Activated B cell treated with CpG ODN at 0.5 μM for 24 hours (primary cell): ENCODE data around the gene NLRP9. TPM values are rescaled to one million over a fixed set of nuclear protein-coding genes. Genes with fewer than 3 reads are reported as not detected.

Experiments
- ATAC-seq: fragments of 200-7000 bp; cut with Tn5 transposase; one replicate; pipeline ENCODE4 v1.10.0; 2021; ENCODE audit warnings: low read depth, mild to moderate bottlenecking, moderate library complexity
- CTCF ChIA-PET: fragments of 350-600 bp; sonication (Branson Sonifier 250); formaldehyde crosslinking; loops from one replicate; lab custom pipeline; 2021; ENCODE audit warnings: antibody characterized with exemption; lab: Charles Lee
- POLR2A ChIA-PET: fragments of 350-600 bp; sonication (Branson Sonifier 250); formaldehyde crosslinking; loops from one replicate; lab custom pipeline; 2021; ENCODE audit warnings: antibody characterized with exemption; lab: Charles Lee
- DNase-seq: peaks from one replicate; pipeline ENCODE4 v3.0.0; 2022
- H3K27ac Mint-ChIP-seq: one replicate; pipeline ENCODE4 v1.8.0; 2020; ENCODE audit warnings: mixed read lengths
- H3K27me3 Mint-ChIP-seq: one replicate; pipeline ENCODE4 v1.8.0; 2021; ENCODE audit warnings: mixed read lengths
- H3K36me3 Mint-ChIP-seq: one replicate; pipeline ENCODE4 v1.8.0; 2021; ENCODE audit warnings: low read depth, mixed read lengths
- H3K4me1 Mint-ChIP-seq: one replicate; pipeline ENCODE4 v1.8.0; 2021; ENCODE audit warnings: mixed read lengths
- H3K4me3 Mint-ChIP-seq: one replicate; pipeline ENCODE4 v1.8.0; 2020; ENCODE audit warnings: mild to moderate bottlenecking, mixed read lengths
- H3K9me3 Mint-ChIP-seq: one replicate; pipeline ENCODE4 v1.8.0; 2020; ENCODE audit warnings: mixed read lengths
- CTCF ChIP-seq: fragments of 200-600 bp; IDR thresholded peaks from one replicate; pipeline ENCODE4 v1.8.0; 2022; ENCODE audit warnings: antibody characterized with exemption, mild to moderate bottlenecking
- intact Hi-C: fragments of 100-400 bp; cut with micrococcal nuclease; formaldehyde crosslinking; loops from one replicate; pipeline ENCODE4 v1.15.1; 2024
- total RNA-seq: library from RNA; stranded (reverse); gene quantifications from 2 replicates; pipeline ENCODE4 v1.2.3, GENCODE V29; 2022

The NLRP9 gene
- total RNA-seq, 1 donor from 2014 or later: not detected

GRCh38 chr19:55674841-55675660, 63.2 kb downstream of the NLRP9 start, which contains the start of gene EPN1:
Gene EPN1, plus strand, starts transcription at chr19:55675226. Its CDS starts 3,402 bp downstream, at chr19:55678628.
- Mint-ChIP-seq H3K4me3 (peak within 1 kb of the TSS; percentile 89), H3K27ac (peak within 1 kb of the TSS; percentile 83), H3K9me3 (no peaks in the 10 kb centered on the region), H3K4me1 (peaks cover 69% of the 10 kb centered on the region), H3K27me3 (no peaks in the 10 kb centered on the region), H3K36me3 (peaks cover 72% of the 10 kb centered on the region)
- ChIA-PET POLR2A (interaction anchor here (1.1 to 2.1 kb wide), 3 partner anchors 19 to 21 kb away, joined by 3 to 10 read pairs (median 6); partner anchors contain the start of gene U2AF2), CTCF (no interaction called here)
- intact Hi-C loops: loop anchor here (1.0 to 2.0 kb wide), 5 partner anchors 20 to 446 kb away; partner anchors contain the start of genes U2AF2, ZNF579 and ZNF787
- ATAC-seq (peak; percentile 65), DNase-seq (peak; percentile 93)
- no peak for TF ChIP-seq CTCF

GRCh38 chr19:55674459-55674840, 63.8 kb downstream of the NLRP9 start:
- Mint-ChIP-seq H3K36me3 (peaks cover 72% of the 10 kb centered on the region), H3K27me3 (no peaks in the 10 kb centered on the region), H3K9me3 (no peaks in the 10 kb centered on the region), H3K27ac (peak overlapping the region; percentile 74), H3K4me1 (peaks cover 63% of the 10 kb centered on the region), H3K4me3 (peak overlapping the region; percentile 50)
- no peak for DNase-seq
- CTCF ChIA-PET: no interaction called here
- POLR2A ChIA-PET: interaction anchor here (1.1 kb wide), 2 partner anchors 18 to 20 kb away, joined by 3 to 6 read pairs; partner anchors contain the start of gene U2AF2
- no peak for TF ChIP-seq CTCF
- intact Hi-C loops: loop anchor here (2.0 kb wide), 3 partner anchors 40 to 446 kb away; partner anchors contain the start of genes ZNF579 and ZNF787
- no peak for ATAC-seq

- Mint-ChIP-seq H3K27me3 (no peaks in the 10 kb centered on the region), H3K4me3 (peak overlapping the region; percentile 13)
- no peak for ATAC-seq
These were observed 64.3 kb downstream of the NLRP9 start for GRCh38 chr19:55673889-55674288.

GRCh38 chr19:55673465-55673864, 64.7 kb downstream of the NLRP9 start:
- ATAC-seq (no peak), DNase-seq (no peak)
- Mint-ChIP-seq H3K27ac (peak overlapping the region; percentile 39), H3K36me3 (peaks cover 67% of the 10 kb centered on the region), H3K9me3 (no peaks in the 10 kb centered on the region), H3K4me1 (peaks cover 54% of the 10 kb centered on the region), H3K4me3 (peak overlapping the region; percentile 13), H3K27me3 (no peaks in the 10 kb centered on the region)
- POLR2A ChIA-PET: interaction anchor here (1.0 to 1.1 kb wide), 2 partner anchors 19 to 42 kb away, joined by 4 to 5 read pairs; no protein-coding TSS in a partner anchor
- no peak for TF ChIP-seq CTCF
- CTCF ChIA-PET: no interaction called here
- intact Hi-C loops: no loop called here

More at GRCh38 chr19:55673889-55674288, 64.3 kb downstream of the NLRP9 start:
- CTCF ChIA-PET: no interaction called here
- no peak for TF ChIP-seq CTCF
- Mint-ChIP-seq H3K9me3 (no peaks in the 10 kb centered on the region), H3K36me3 (peaks cover 72% of the 10 kb centered on the region), H3K27ac (peak overlapping the region; percentile 39), H3K4me1 (peaks cover 58% of the 10 kb centered on the region)
- POLR2A ChIA-PET: interaction anchor here (1.0 to 1.1 kb wide), 4 partner anchors 18 to 42 kb away, joined by 3 to 6 read pairs (median 4); partner anchors contain the start of gene U2AF2
- intact Hi-C loops: loop anchor here (2.0 kb wide), 3 partner anchors 39 to 447 kb away; partner anchors contain the start of genes ZNF579 and ZNF787
- no peak for DNase-seq

- Mint-ChIP-seq H3K4me3 (no peak overlapping the region), H3K9me3 (no peaks in the 10 kb centered on the region), H3K36me3 (peaks cover 69% of the 10 kb centered on the region), H3K27me3 (no peaks in the 10 kb centered on the region), H3K27ac (peak overlapping the region; percentile 50), H3K4me1 (peaks cover 43% of the 10 kb centered on the region)
- intact Hi-C loops: no loop called here
- ATAC-seq (no peak), DNase-seq (no peak)
- CTCF ChIA-PET: interaction anchor here (1.9 kb wide), 1 partner anchor 40 kb away, joined by 21 read pairs; no protein-coding TSS in a partner anchor
- POLR2A ChIA-PET: interaction anchor here (1.1 to 1.8 kb wide), 2 partner anchors 10 to 18 kb away, joined by 6 to 10 read pairs; partner anchors contain the start of gene U2AF2
- TF ChIP-seq CTCF: no peak
These were observed 65.8 kb downstream of the NLRP9 start for GRCh38 chr19:55672418-55672817.
